ENCODE results near the gene ZFYVE27. TPM values are rescaled to one million over a fixed set of nuclear protein-coding genes. Genes with fewer than 3 reads are reported as not detected.

ZFYVE27 gene
- total RNA-seq, 1 experiment from 2014 or later: 26.0 TPM

DNA sequence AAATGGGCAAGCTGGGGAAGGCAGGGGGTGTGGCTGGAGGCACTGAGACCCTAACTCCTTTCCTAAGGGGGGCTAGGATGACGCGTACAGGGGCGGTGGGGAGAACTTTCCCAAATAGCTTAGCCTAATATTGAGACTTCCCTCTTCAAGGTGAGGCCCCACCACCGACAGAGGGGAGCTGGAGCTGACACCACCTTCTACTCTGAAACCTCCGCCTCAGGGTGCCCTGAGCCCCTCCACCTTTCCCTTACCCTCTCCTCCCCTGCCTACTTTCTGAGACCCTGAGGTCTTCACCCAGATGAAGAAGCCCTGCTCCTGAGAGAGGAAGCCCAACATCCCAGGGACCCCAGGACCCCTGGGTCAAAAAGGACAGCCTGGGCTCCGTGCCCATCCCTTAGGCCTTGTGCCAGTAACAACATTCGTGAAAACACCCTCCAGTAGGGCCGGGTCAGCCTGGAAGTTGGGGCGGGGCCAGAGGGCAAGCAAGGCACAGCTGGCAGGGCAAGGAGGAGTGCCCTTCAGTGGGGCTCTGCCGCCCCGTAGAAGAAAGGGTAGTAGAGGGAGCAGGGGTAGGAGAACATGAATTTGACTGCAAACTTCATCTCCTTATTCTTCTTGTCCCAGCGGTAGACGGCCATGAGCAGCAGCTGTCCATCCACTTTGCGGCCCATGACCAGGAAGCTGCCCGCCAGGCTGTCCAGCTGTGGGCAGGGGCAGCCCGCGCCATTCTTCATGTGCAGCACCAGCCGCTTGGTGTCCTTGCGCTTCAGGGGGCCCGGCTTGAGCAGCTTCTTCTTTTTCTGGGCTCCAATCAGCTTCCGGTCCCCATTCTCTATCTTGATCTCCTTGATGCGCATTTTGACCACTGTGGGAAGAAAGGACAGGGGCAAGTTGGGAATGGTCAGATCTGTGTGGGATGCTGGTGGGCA is 30.3 kb downstream of the ZFYVE27 start:
- DNase-seq (ENCODE audit: extremely low read depth, low read depth): no peak

GRCh38 chr10:97768322-97769315 is 31.7 kb downstream of the ZFYVE27 start:
- DNase-seq (ENCODE audit: extremely low read depth, low read depth): no peak

GRCh38 chr10:97770255-97770654 is 33.3 kb downstream of the ZFYVE27 start:
- no peak for DNase-seq (ENCODE audit: extremely low read depth, low read depth)

DNA sequence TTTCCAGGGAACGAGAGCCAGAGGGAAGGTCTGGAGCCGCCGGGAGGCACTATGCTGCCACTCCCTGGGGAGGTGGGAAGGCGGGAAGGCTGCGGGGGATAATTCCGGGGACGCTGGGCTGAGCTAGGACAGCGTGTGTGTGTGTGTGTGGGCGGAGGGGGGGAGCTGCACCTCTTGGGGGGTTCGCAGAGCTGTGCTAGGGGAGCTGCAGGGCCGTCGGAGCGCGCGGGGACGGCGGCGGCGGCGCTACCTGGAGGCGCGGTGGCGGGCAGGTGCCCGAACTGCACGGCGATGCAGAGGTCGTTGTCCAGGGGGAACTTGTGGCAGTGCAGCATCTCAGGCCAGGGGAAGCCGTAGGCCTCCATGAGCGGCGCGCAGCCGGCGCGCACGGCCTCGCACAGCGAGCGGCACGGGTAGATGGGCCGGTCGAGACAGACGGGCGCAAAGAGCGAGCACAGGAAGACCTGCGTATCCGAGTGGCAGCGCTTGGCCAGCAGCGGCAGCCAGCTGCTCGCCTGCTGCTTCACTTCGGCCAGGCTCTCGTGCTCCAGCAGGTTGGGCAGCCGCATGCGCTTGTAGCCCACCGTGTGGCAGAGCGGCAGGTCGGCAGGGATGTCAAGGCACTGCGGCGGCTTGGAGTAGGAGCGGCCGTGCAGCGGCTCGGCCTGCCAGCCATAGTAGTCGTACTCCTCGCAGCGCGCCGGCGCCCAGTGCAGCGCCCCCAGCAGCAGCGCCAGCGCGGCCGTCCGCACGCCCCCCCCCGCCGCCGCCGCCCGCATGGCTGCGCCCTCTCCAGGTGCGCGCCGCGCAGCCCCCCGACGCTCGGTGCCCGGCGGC is 34.3 kb downstream of the ZFYVE27 start:
- DNase-seq (ENCODE audit: extremely low read depth, low read depth): no peak

- DNase-seq (ENCODE audit: extremely low read depth, low read depth): no peak
Measured at GRCh38 chr10:97771913-97772823, 35.2 kb downstream of the ZFYVE27 start, which contains the start of gene SFRP5. Gene SFRP5, minus strand, starts transcription at chr10:97771999. Its CDS starts 166 bp downstream, at chr10:97771833.

- DNase-seq (ENCODE audit: extremely low read depth, low read depth): no peak
Measured at GRCh38 chr10:97773096-97773495, 36.2 kb downstream of the ZFYVE27 start.

GRCh38 chr10:97774811-97775294 is 37.9 kb downstream of the ZFYVE27 start:
- no peak for DNase-seq (ENCODE audit: extremely low read depth, low read depth)

DNA sequence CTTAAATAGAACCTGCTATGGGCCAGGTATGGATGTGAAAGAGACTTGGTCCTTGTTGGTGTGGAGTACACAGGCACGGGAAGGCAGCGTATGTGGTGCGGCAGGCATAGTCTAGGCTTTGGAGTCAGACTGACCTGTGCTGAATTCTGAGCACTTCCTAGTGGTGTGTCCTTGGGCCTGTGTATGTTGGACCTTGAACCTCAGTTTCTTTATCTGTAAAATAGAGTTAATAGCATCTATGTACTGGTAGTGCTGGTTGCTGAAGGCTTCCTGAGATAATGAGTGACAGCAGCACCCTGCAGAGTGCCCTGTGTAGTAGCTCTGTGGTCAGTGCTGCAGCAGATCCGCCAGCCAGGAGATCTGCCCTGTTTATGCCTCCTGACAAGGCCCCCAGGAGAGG is 40.2 kb downstream of the ZFYVE27 start:
- DNase-seq (ENCODE audit: extremely low read depth, low read depth): no peak

- no peak for DNase-seq (ENCODE audit: extremely low read depth, low read depth)
Measured at GRCh38 chr10:97778452-97779302, 41.7 kb downstream of the ZFYVE27 start.

- no peak for DNase-seq (ENCODE audit: extremely low read depth, low read depth)
Measured at GRCh38 chr10:97779492-97779891, 42.6 kb downstream of the ZFYVE27 start.

GRCh38 chr10:97779975-97780374 is 43.0 kb downstream of the ZFYVE27 start:
- no peak for DNase-seq (ENCODE audit: extremely low read depth, low read depth)

DNA sequence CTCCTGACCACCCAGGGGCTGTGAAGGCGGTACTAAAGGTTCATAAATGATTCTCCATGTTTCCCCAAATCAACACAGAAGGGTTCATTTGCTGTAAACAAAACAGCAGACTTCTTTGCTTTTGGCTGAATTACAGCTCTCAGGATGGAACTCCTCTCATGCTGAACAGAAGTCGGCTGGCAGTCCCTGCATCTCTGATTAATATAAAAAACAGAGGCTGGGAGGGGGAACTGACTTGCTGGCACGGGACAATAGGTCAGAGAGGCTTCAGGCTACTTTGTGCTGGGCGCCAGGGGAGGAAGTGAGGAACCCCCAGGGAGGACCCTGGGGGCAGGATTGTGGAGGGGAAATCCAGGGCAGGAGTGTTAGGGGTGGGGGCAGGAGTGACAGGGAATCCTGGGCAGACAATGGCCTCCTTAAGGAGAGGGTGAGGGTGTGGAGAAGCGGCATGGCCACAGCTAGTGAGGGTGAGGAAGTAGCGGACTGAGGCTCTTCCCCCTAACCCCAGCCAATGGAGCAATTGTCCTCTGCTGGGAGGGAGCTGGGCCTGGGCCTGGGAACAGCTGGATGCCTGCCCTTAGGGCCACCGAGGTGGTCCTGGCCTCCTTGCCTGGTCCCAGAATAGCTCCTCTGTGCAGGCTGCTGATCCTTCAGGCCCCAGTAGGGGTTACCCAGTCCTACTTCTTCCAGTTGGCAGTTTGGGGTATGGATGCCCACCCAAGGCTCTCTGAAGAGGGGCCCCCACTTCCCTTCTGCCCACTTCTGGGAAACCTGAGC is 44.1 kb downstream of the ZFYVE27 start:
- no peak for DNase-seq (ENCODE audit: extremely low read depth, low read depth)

- no peak for DNase-seq (ENCODE audit: extremely low read depth, low read depth)
Measured at GRCh38 chr10:97781618-97782331, 44.8 kb downstream of the ZFYVE27 start.

DNA sequence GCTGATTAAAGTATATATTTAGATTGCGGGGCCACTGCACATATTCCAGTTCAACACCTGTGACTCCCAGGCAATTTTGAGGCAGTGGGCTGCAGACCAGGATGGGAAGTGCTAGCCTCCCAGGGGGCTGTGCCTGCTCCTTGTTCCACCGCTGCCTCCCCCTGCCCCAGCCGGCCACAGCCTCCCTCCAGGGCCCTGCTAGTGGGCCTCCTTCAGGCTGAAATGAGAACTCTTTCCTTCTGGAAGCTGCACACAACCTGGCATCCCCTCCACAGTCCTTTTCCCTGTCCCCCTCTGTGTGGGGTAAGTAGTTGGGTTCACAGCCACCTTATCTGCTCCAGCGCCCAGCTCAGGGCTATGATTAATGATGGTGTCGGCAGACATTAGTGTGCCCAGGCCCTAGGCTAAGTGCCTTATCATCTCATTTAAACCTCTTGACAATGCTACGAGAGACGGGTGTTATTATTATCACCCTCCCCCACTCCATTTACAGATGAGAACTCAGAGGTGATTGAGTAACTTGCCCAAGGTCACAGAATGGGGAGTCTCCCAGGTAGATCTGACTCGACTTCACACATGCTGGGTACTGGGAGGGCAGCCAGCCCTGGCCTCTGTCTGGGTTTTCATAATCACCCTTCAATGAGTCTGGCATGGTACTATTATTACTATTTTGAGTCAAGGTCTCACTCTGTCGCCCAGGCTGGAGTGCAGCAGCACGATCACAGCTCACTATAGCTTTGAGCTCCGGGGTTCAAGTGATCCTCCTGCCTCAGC is 45.7 kb downstream of the ZFYVE27 start:
- DNase-seq (ENCODE audit: extremely low read depth, low read depth): no peak

DNA sequence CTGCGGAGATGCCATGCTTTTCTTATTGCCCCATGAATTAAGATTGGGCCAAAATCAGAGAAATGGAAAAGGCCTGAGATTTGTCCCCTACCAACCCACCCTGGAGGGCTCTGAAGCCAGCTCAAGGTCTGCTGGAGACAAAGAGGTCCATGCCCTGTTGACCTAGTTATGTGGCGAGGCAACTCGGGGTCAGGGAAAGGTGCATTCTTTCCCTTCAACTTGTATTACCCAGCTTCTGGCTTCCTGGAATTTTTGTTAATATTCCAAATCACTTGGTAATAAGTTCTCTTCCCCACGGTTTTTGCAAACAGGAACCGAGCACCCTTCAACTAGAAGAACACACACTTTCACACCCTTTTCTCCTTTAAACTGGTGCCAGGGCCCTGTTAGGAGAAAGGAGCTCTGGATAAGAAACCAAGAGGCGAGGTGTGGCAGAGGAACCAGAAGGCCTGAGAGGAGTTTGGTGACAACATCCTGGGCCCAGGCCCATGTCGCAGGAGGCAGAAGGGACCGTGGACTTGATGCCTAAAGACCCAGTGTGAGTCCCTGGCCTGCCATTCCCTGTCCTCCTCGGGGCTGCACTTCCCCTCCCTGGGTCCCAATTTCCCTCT is 47.4 kb downstream of the ZFYVE27 start:
- no peak for DNase-seq (ENCODE audit: extremely low read depth, low read depth)
